ENCODE measurements around the gene POLR1E. TPM values are rescaled to one million over a fixed set of nuclear protein-coding genes. Genes with fewer than 3 reads are reported as not detected.
A peak's percentile ranks its signal among the peaks of the same experiment; 100 is the strongest.
"Not testable (repeated sequence)": the region's sequence is repeated elsewhere in the genome, so short reads cannot be mapped to it uniquely, and the experiment has no call there.

POLR1E gene
- total RNA-seq, 1 donor from 2014 or later: 49.4 TPM

DNA sequence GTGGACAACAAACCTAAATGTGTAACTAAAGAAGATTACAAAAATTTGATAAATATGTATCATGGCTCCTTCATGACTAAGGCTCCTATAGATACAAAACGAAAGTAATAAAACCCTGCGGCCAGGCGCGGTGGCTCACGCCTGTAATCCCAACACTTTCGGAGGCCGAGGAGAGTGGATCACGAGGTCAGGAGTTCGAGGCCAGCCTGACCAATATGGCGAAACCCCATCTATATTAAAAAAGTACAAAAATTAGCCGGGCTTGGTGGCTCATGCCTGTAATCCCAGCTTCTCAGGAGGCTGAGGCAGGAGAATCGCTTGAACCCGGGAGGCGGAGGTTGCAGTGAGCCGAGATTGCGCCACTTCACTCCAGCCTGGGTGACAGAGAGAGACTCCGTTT lies 18.2 kb upstream of the POLR1E start:
- peaks cover 30% of the 10 kb centered on the region for H3K4me1 Mint-ChIP-seq (ENCODE audit: low read depth)
- DNase-seq (ENCODE audit: low spot score); H3K27me3 Mint-ChIP-seq (ENCODE audit: low read depth); H3K4me3 Mint-ChIP-seq (ENCODE audit: low read depth); H3K9me3 Mint-ChIP-seq; H3K27ac Mint-ChIP-seq: not testable (repeated sequence)
- peaks cover 10% of the 10 kb centered on the region for H3K36me3 Mint-ChIP-seq (ENCODE audit: low read depth)
- intact Hi-C loops (cut with micrococcal nuclease): loop anchor here (5.0 to 10.0 kb wide), 4 partner anchors 125 to 1063 kb away; partner anchors contain the start of genes EXOSC3, RNF38, SLC25A51 and TOMM5

- Mint-ChIP-seq H3K4me3 (ENCODE audit: low read depth) (no peak overlapping the region), H3K36me3 (ENCODE audit: low read depth) (peaks cover 5% of the 10 kb centered on the region), H3K9me3 (peaks cover 2% of the 10 kb centered on the region), H3K4me1 (ENCODE audit: low read depth) (peaks cover 22% of the 10 kb centered on the region), H3K27ac (no peak overlapping the region), H3K27me3 (ENCODE audit: low read depth) (no peaks in the 10 kb centered on the region)
- no peak for DNase-seq (ENCODE audit: low spot score)
- intact Hi-C loops (cut with micrococcal nuclease): loop anchor here (5.0 to 10.0 kb wide), 4 partner anchors 124 to 1064 kb away; partner anchors contain the start of genes EXOSC3, RNF38, SLC25A51 and TOMM5
Measured at GRCh38 chr9:37468620-37469019, 17.1 kb upstream of the POLR1E start.

GRCh38 chr9:37471942-37472684 lies 13.6 kb upstream of the POLR1E start:
- Mint-ChIP-seq H3K27me3 (ENCODE audit: low read depth) (peaks cover 3% of the 10 kb centered on the region), H3K27ac (peak overlapping the region; percentile 18), H3K4me1 (ENCODE audit: low read depth) (peaks cover 9% of the 10 kb centered on the region), H3K36me3 (ENCODE audit: low read depth) (peaks cover 6% of the 10 kb centered on the region), H3K4me3 (ENCODE audit: low read depth) (peak overlapping the region; percentile 72), H3K9me3 (peaks cover 11% of the 10 kb centered on the region)
- no peak for DNase-seq (ENCODE audit: low spot score)
- intact Hi-C loops (cut with micrococcal nuclease): no loop called here

DNA sequence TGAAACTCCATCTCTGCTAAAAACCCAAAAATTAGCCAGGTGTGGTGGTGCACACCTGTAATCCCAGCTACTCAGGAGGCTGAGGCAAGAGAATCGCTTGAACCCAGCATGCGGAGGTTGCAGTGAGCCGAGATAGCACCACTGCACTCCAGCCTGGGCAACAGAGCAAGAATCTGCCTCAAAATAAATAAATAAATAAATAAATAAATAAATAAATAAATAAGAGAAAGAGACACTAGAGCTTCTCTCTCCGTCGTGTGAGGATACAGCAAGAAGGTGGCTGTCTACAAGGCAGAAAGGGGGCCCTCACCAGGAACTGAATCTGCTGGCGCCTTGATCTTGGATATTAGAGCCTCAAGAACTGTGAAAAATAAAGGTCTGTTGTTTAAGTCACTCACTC lies 11.8 kb upstream of the POLR1E start:
- DNase-seq (ENCODE audit: low spot score); H3K27ac Mint-ChIP-seq; intact Hi-C loops (cut with micrococcal nuclease); H3K4me1 Mint-ChIP-seq (ENCODE audit: low read depth); H3K4me3 Mint-ChIP-seq (ENCODE audit: low read depth); H3K36me3 Mint-ChIP-seq (ENCODE audit: low read depth): not testable (repeated sequence)
- Mint-ChIP-seq H3K9me3 (peaks cover 11% of the 10 kb centered on the region), H3K27me3 (ENCODE audit: low read depth) (peaks cover 20% of the 10 kb centered on the region)

- Mint-ChIP-seq H3K27ac (no peak overlapping the region), H3K36me3 (ENCODE audit: low read depth) (peaks cover 6% of the 10 kb centered on the region), H3K27me3 (ENCODE audit: low read depth) (peaks cover 23% of the 10 kb centered on the region), H3K4me1 (ENCODE audit: low read depth) (peaks cover 9% of the 10 kb centered on the region), H3K9me3 (peaks cover 11% of the 10 kb centered on the region), H3K4me3 (ENCODE audit: low read depth) (no peak overlapping the region)
- no peak for DNase-seq (ENCODE audit: low spot score)
- intact Hi-C loops (cut with micrococcal nuclease): no loop called here
Measured at GRCh38 chr9:37474438-37474837, 11.3 kb upstream of the POLR1E start.

- peaks cover 6% of the 10 kb centered on the region for H3K4me1 Mint-ChIP-seq (ENCODE audit: low read depth)
- no peak overlapping the region for H3K27ac Mint-ChIP-seq
- H3K27me3 Mint-ChIP-seq (ENCODE audit: low read depth): peaks cover 35% of the 10 kb centered on the region
- H3K36me3 Mint-ChIP-seq (ENCODE audit: low read depth): peaks cover 6% of the 10 kb centered on the region
- intact Hi-C loops (cut with micrococcal nuclease): loop anchor here (1.0 kb wide), 1 partner anchor 21 kb away; no protein-coding TSS in a partner anchor
- no peak for DNase-seq (ENCODE audit: low spot score)
- peaks cover 11% of the 10 kb centered on the region for H3K9me3 Mint-ChIP-seq
- H3K4me3 Mint-ChIP-seq (ENCODE audit: low read depth): no peak overlapping the region
Measured at GRCh38 chr9:37476930-37477329, 8.8 kb upstream of the POLR1E start.

- peaks cover 11% of the 10 kb centered on the region for H3K9me3 Mint-ChIP-seq
- peaks cover 35% of the 10 kb centered on the region for H3K27me3 Mint-ChIP-seq (ENCODE audit: low read depth)
- intact Hi-C loops (cut with micrococcal nuclease); H3K36me3 Mint-ChIP-seq (ENCODE audit: low read depth); DNase-seq (ENCODE audit: low spot score); H3K4me1 Mint-ChIP-seq (ENCODE audit: low read depth); H3K27ac Mint-ChIP-seq; H3K4me3 Mint-ChIP-seq (ENCODE audit: low read depth): not testable (repeated sequence)
Measured at GRCh38 chr9:37477443-37477842, 8.3 kb upstream of the POLR1E start.

GRCh38 chr9:37477987-37478619 lies 7.6 kb upstream of the POLR1E start:
- H3K4me3 Mint-ChIP-seq (ENCODE audit: low read depth); H3K36me3 Mint-ChIP-seq (ENCODE audit: low read depth); intact Hi-C loops (cut with micrococcal nuclease); H3K27ac Mint-ChIP-seq; H3K4me1 Mint-ChIP-seq (ENCODE audit: low read depth); DNase-seq (ENCODE audit: low spot score): not testable (repeated sequence)
- Mint-ChIP-seq H3K9me3 (peaks cover 11% of the 10 kb centered on the region), H3K27me3 (ENCODE audit: low read depth) (peaks cover 35% of the 10 kb centered on the region)

DNA sequence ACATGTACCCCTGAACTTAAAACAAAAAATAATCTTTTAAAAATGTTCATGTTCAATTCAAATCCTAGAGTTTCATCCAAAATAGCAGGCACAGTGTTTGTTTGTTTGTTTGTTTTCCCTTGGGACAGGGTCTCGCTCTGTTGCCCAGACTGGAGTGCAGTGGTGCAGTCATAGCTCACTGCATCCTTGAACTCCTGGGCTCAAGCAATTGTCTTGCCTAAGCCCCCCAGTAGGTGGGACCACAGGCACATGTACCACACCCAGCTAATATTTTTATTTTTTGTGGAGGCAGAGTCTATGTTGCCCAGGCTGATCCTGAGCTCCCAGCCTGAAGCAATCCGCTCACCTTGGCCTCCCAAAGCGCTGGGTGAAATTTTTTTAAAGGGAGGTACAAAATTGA lies 5.0 kb upstream of the POLR1E start:
- Mint-ChIP-seq H3K36me3 (ENCODE audit: low read depth) (no peaks in the 10 kb centered on the region), H3K27me3 (ENCODE audit: low read depth) (peaks cover 35% of the 10 kb centered on the region), H3K4me1 (ENCODE audit: low read depth) (peaks cover 8% of the 10 kb centered on the region), H3K4me3 (ENCODE audit: low read depth) (no peak overlapping the region), H3K27ac (no peak overlapping the region), H3K9me3 (no peaks in the 10 kb centered on the region)
- intact Hi-C loops (cut with micrococcal nuclease): no loop called here
- no peak for DNase-seq (ENCODE audit: low spot score)

- Mint-ChIP-seq H3K27me3 (ENCODE audit: low read depth) (peaks cover 5% of the 10 kb centered on the region), H3K9me3 (no peaks in the 10 kb centered on the region), H3K4me1 (ENCODE audit: low read depth) (peaks cover 33% of the 10 kb centered on the region), H3K27ac (peak overlapping the region; percentile 95), H3K4me3 (ENCODE audit: low read depth) (peak overlapping the region; percentile 100), H3K36me3 (ENCODE audit: low read depth) (peaks cover 39% of the 10 kb centered on the region)
- intact Hi-C loops (cut with micrococcal nuclease): loop anchor here (5.0 kb wide), 4 partner anchors 91 to 1084 kb away; partner anchors contain the start of genes FBXO10, RNF38, SLC25A51 and TOMM5
- no peak for DNase-seq (ENCODE audit: low spot score)
Measured at GRCh38 chr9:37486256-37486615, 488 bp downstream of the POLR1E start.

DNA sequence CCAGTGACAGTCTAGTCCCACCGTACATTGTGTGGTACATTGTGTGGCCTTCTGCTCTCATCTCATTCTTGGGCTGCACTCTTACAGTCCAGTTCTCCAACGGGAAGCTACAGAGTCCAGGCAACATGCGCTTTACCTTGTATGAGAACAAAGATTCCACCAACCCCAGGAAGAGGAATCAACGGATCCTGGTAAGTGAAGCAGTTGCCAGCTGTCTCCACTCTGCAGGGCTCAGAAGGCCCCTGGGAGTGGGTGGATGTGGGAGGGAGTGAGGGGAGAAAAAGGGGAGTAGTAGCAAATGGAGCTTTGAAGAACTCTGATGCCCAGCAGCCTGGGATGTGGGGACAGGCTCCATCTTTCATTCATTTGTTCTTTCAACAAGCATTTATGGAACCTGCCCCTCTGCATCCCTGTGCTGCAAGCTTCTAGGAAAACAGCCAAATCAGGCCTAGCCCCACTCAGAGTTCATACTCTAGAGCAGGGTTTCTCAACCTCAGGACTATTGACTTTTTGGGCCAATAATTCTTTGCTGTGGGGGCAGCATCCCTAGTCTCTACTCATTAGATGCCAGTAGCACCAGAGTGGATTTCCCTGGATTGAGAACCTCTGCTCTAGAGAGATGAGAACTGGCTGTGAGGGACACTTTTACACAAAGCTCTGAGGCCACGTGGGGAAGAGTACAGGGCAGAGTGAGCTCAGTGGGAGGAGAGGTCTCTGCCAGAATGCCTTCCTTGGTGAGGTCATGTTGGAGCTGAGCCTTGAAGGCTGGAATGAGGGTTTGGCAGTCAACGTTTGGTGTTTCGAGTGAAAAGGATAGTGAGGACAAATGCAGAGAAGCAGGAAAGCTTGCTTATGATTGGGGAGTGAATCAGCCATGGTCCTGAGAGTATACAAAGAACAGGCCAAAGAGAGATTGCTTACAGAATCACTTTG lies 1.1 kb downstream of the POLR1E start:
- Mint-ChIP-seq H3K36me3 (ENCODE audit: low read depth) (peaks cover 43% of the 10 kb centered on the region), H3K4me1 (ENCODE audit: low read depth) (peaks cover 35% of the 10 kb centered on the region), H3K4me3 (ENCODE audit: low read depth) (peak overlapping the region; percentile 100), H3K27me3 (ENCODE audit: low read depth) (no peaks in the 10 kb centered on the region), H3K9me3 (no peaks in the 10 kb centered on the region), H3K27ac (peak overlapping the region; percentile 95)
- DNase-seq (ENCODE audit: low spot score): no peak
- intact Hi-C loops (cut with micrococcal nuclease): loop anchor here (5.0 kb wide), 4 partner anchors 90 to 1085 kb away; partner anchors contain the start of genes FBXO10, RNF38, SLC25A51 and TOMM5

- peaks cover 25% of the 10 kb centered on the region for H3K4me1 Mint-ChIP-seq (ENCODE audit: low read depth)
- no peak overlapping the region for H3K4me3 Mint-ChIP-seq (ENCODE audit: low read depth)
- peak overlapping the region; percentile 40 for H3K27ac Mint-ChIP-seq
- DNase-seq (ENCODE audit: low spot score): no peak
- H3K27me3 Mint-ChIP-seq (ENCODE audit: low read depth): no peaks in the 10 kb centered on the region
- H3K36me3 Mint-ChIP-seq (ENCODE audit: low read depth): peaks cover 84% of the 10 kb centered on the region
- H3K9me3 Mint-ChIP-seq: no peaks in the 10 kb centered on the region
- intact Hi-C loops (cut with micrococcal nuclease): no loop called here
Measured at GRCh38 chr9:37491939-37492338, 6.2 kb downstream of the POLR1E start.

Data from activated T-helper 2 cell treated with anti-CD3 and anti-CD28 coated beads, Interferon-gamma antibody, Interleukin-2, Interleukin-4, amounts not matched to agents 10 μg/mL and 5 μg/mL and 100 μg/mL, durations not matched to agents 14 hours and 24 hours and 36 hours (primary cell).